GM18519 (cell line): ENCODE data around the gene RNF138.
"Not testable (repeated sequence)": the region's sequence is repeated elsewhere in the genome, so short reads cannot be mapped to it uniquely, and the experiment has no call there.

ENCODE experiments used
- ATAC-seq: cut with Tn5 transposase; IDR thresholded peaks from one replicate; pipeline ENCODE4 v1.9.1; 2021; ENCODE audit warnings: mild to moderate bottlenecking, moderate library complexity; ENCODE audit not compliant: unreplicated experiment, low FRiP score

RNF138 gene

DNA sequence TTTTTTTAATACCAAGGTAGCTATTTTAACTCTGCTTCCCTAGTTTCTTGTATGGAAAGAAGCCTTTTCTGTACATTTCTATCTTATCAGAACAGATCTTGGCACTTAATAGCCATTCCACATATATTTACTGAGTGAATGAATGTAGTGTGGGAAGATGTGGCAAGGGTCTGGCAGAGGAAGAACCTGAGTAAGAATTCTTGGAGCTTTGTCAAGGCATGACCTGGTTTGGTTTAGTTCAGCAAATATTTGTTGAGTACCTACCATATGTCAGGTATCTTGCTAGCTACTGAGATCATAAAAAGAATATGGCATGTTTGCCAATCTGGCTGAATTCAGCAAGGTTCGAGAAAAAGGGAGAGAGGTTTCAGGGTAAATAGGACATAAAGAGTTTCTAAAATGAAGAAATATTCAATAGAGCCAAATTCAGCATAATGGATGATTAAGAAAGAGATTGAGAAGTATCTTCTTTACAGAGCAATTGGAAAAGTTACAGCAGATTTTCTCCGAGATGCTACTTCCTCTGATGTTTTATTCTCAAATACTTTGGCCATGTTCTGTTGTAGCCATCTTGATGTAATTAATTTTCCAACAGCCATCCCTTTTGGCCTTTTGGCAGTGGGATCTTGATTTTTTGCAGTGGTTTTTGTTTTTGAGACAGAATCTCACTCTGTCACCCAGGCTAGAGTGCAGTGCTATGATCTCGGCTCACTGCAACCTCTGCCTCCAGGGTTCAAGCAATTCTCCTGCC lies 76.5 kb downstream of the RNF138 start:
- ATAC-seq = no peak

DNA sequence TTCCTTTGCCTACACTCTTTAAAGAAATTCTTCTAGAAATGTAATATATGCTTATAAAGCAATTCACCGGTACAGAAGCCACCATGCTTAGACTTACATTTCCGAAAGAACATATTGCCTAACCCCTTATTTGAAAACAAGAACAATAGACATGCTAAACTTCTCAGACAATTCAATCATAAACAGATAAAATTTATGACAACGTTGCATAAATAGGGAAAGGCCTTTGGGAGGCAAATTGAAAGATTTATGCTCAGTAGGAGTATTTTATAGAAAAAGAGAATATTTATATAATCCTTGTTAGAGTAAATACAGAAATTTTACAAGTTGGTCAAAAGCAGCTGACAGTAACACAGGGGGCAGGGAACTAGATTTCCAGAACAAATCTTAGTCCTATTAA lies 82.0 kb downstream of the RNF138 start:
- no peak for ATAC-seq

DNA sequence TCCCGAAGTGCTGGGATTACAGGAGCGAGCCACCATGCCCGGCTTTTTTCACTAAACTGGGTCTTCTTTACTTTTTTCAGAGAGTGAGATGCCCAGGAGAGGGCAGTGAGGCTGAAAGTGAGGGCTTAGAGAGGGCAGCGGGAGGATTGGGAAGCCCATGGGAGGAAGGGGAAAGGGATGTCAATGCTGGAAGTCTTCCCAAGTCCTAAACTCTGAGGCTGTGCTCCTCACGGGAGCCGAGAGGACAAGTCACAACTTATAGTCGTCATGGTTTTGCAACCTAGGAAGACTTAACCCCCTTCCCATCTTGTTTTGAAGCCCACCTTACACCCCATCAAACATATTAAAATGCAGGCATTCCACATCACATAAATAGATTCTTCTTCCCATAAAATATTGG lies 83.0 kb downstream of the RNF138 start:
- ATAC-seq = no peak

- no peak for ATAC-seq
Observed at GRCh38 chr18:32175265-32175664, 83.6 kb downstream of the RNF138 start.

DNA sequence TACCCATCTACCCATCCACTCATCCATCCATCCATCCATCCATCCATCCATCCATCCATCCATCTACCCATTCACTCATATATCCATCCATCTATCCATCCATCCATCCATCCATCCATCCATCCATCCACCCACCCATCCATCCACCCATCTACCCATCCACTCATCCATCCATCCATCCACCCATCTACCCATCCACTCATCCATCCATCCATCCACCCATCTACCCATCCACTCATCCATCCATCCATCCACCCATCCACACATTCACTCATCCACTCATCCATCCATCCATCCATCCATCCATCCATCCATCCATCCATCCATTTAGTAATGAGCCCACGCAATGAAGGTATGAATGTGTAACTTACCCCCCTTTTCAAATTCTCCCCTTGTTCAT lies 85.1 kb downstream of the RNF138 start:
- not testable (repeated sequence) for ATAC-seq

DNA sequence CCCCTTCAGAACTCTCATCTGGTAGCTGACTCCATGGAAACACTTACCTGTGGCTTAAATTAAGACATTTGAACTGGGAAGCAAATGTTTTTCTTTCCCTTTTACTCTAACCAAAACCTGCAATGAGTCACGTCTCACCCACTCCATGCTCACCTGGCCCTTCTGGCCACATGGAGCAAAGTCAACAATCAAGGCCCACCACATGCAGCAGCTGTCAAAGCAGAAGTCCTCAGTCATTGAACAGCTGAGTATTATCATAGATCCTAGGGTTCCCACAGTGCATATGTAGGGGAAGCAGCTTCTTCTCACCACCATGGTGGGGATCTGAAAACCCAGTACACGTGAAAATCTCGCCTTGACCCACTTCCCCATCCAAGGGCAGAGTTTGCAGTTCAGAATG lies 85.9 kb downstream of the RNF138 start:
- ATAC-seq = no peak
